Suprapubic skin (tissue), 4 donors: ENCODE measurements around the gene PROKR1.

Experiments used
- EP300 ChIP-seq: sonication (generic); formaldehyde crosslinking; IDR thresholded peaks from one replicate; pipeline ENCODE4 v1.6.1; 2017; ENCODE audit warnings: antibody characterized with exemption
- POLR2AphosphoS5 ChIP-seq, 3 donors: sonication (generic); formaldehyde crosslinking; IDR thresholded peaks; one replicate each; pipeline ENCODE4 v1.6.1; 2017; ENCODE audit warnings: antibody characterized with exemption in 3 of 3
- TF ChIP-seq, protein P1 (sequence below), 2 donors: fragments of 200-600 bp in 1 of 2; fragments of 450-650 bp in 1 of 2; sonication (generic) in 1 of 2; IDR thresholded peaks; one replicate each; pipeline ENCODE4 v1.5.1; 2016 to 2019; ENCODE audit warnings: antibody characterized with exemption in 2 of 2, mild to moderate bottlenecking in 1 of 2, moderate library complexity in 1 of 2

DNA sequence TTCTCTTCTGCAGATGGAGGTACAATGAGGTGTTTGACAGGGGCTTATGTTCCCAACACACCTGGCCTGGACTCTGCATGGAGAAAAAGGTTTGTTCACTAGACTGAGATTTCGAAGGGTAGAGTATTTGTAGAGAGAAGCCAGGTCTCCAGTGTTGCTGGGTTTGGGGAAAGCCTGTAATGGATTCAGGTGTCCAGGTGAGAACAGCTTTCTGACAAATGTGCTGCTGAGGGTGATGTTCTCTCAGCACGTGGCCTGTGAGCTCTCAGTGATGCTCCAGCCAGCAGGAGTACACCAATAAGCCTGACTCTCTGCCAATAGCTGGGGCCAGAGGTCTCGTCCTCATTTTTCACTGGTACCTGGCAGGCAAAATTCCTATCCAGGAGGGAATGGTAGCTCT is 47.5 kb downstream of the PROKR1 start:
- no peak for TF ChIP-seq POLR2AphosphoS5 (IDR thresholded peaks at IDR 0.05)
- TF ChIP-seq, protein P1, sequence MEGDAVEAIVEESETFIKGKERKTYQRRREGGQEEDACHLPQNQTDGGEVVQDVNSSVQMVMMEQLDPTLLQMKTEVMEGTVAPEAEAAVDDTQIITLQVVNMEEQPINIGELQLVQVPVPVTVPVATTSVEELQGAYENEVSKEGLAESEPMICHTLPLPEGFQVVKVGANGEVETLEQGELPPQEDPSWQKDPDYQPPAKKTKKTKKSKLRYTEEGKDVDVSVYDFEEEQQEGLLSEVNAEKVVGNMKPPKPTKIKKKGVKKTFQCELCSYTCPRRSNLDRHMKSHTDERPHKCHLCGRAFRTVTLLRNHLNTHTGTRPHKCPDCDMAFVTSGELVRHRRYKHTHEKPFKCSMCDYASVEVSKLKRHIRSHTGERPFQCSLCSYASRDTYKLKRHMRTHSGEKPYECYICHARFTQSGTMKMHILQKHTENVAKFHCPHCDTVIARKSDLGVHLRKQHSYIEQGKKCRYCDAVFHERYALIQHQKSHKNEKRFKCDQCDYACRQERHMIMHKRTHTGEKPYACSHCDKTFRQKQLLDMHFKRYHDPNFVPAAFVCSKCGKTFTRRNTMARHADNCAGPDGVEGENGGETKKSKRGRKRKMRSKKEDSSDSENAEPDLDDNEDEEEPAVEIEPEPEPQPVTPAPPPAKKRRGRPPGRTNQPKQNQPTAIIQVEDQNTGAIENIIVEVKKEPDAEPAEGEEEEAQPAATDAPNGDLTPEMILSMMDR (IDR thresholded peaks at IDR 0.05) = no peak
- TF ChIP-seq EP300 = no peak
